Prostate gland (tissue), 2 donors: ENCODE results near the gene ITPKB. TPM values are rescaled to one million over a fixed set of nuclear protein-coding genes. Genes with fewer than 3 reads are reported as not detected.

Experiments
- DNase-seq: peaks from one replicate; pipeline ENCODE4 v3.0.0-alpha.2; 2019; ENCODE audit warnings: low spot score
- H3K27ac ChIP-seq, 2 donors: fragments of 200-600 bp; sonication (generic); 2 replicates each; pipeline ENCODE4 v1.5.1; 2017 to 2019
- H3K27me3 ChIP-seq: fragments of 200-600 bp; sonication (generic); replicated peaks from 2 replicates; pipeline ENCODE4 v1.5.1; 2019; ENCODE audit not compliant: insufficient read depth
- H3K36me3 ChIP-seq, 2 donors: fragments of 200-600 bp; sonication (generic); 1 replicate in 1 of 2; 2 replicates in 1 of 2; pipeline versions ENCODE4 v1.5.1 to v1.8.1; 2017 to 2019
- H3K4me1 ChIP-seq: fragments of 200-600 bp; sonication (generic); replicated peaks from 2 replicates; pipeline ENCODE4 v1.5.1; 2019
- H3K4me3 ChIP-seq, 2 donors: fragments of 200-600 bp; sonication (generic); 2 replicates each; pipeline ENCODE4 v1.5.1; 2017 to 2019
- H3K9me3 ChIP-seq: fragments of 200-600 bp; sonication (generic); 2 replicates; pipeline ENCODE4 v1.5.1; 2017
- CTCF ChIP-seq, 4 experiments: fragments of 200-600 bp in 2 of 4; fragments of 450-650 bp in 2 of 4; sonication (generic) in 2 of 4; IDR thresholded peaks; 1 replicate in 3 of 4; 2 replicates in 1 of 4; pipeline ENCODE4 v1.5.1; 2016 to 2019; ENCODE audit warnings: antibody characterized with exemption in 4 of 4, mild to moderate bottlenecking in 2 of 4, moderate library complexity in 2 of 4
- POLR2A ChIP-seq: fragments of 450-650 bp; IDR thresholded peaks from one replicate; pipeline ENCODE4 v1.6.1; 2016; ENCODE audit warnings: antibody characterized with exemption, mild to moderate bottlenecking
- POLR2AphosphoS5 ChIP-seq: sonication (generic); formaldehyde crosslinking; IDR thresholded peaks from one replicate; pipeline ENCODE4 v1.6.1; 2017; ENCODE audit warnings: antibody characterized with exemption
- WGBS: methylation state at CpG from one replicate; pipeline ENCODE4 v1.1.5; 2018; 5-methylcytosine and 5-hydroxymethylcytosine counted together
- intact Hi-C: fragments of 100-400 bp; cut with DNase I; formaldehyde crosslinking; loops from one replicate; pipeline ENCODE4 v1.14.2; 2022
- total RNA-seq, 2 donors: library from RNA; depleted of rRNA; stranded (reverse); fragments of >200 nt; gene quantifications; one replicate each; pipeline ENCODE4 v1.1.0, GENCODE V29; 2016

Gene ITPKB
- total RNA-seq, 2 donors from 2014 or later: 47.5 to 49.2 TPM

- H3K36me3 ChIP-seq: no peaks in the 10 kb centered on the region
- peaks cover 33% of the 10 kb centered on the region for H3K4me1 ChIP-seq
- WGBS: 54% methylated on average over 4 of the region's 4 CpGs
- TF ChIP-seq POLR2AphosphoS5 (no peak), CTCF (IDR thresholded peaks at IDR 0.05) (no peak), POLR2A (no peak)
- H3K9me3 ChIP-seq: no peaks in the 10 kb centered on the region
- peak overlapping the region in 1 of 2 donors; percentile 19 for H3K4me3 ChIP-seq
- no peak for DNase-seq
- intact Hi-C loops: no loop called here
- peak overlapping the region; percentile 48 to 95 for H3K27ac ChIP-seq
- H3K27me3 ChIP-seq: no peaks in the 10 kb centered on the region
Observed at GRCh38 chr1:226733304-226733703, 5.8 kb downstream of the ITPKB start.

GRCh38 chr1:226732856-226733291 lies 6.2 kb downstream of the ITPKB start:
- DNase-seq: no peak
- TF ChIP-seq POLR2A (no peak), POLR2AphosphoS5 (no peak), CTCF (IDR thresholded peaks at IDR 0.05) (no peak)
- Histone ChIP-seq H3K4me3 (peak overlapping the region in 1 of 2 donors; percentile 7), H3K9me3 (no peaks in the 10 kb centered on the region), H3K27ac (peak overlapping the region; percentile 48 to 95), H3K27me3 (no peaks in the 10 kb centered on the region), H3K4me1 (peaks cover 33% of the 10 kb centered on the region), H3K36me3 (no peaks in the 10 kb centered on the region)
- WGBS: 74% methylated on average over 4 of the region's 4 CpGs
- intact Hi-C loops: no loop called here

GRCh38 chr1:226731257-226731893 lies 7.7 kb downstream of the ITPKB start:
- DNase-seq: no peak
- Histone ChIP-seq H3K36me3 (no peaks in the 10 kb centered on the region), H3K27me3 (no peaks in the 10 kb centered on the region), H3K9me3 (no peaks in the 10 kb centered on the region), H3K27ac (peak overlapping the region; percentile 11 to 27), H3K4me1 (peaks cover 28% of the 10 kb centered on the region), H3K4me3 (no peak overlapping the region)
- no peak for TF ChIP-seq POLR2A
- no peak for TF ChIP-seq POLR2AphosphoS5
- no peak for TF ChIP-seq CTCF (IDR thresholded peaks at IDR 0.05)
- 62% methylated on average over 3 of the region's 3 CpGs for WGBS
- intact Hi-C loops: no loop called here

- WGBS: 76% methylated on average over 3 of the region's 3 CpGs
- H3K27ac ChIP-seq: peak overlapping the region in 1 of 2 donors; percentile 27
- no peaks in the 10 kb centered on the region for H3K36me3 ChIP-seq
- peaks cover 27% of the 10 kb centered on the region for H3K4me1 ChIP-seq
- no peaks in the 10 kb centered on the region for H3K27me3 ChIP-seq
- DNase-seq: no peak
- no peak overlapping the region for H3K4me3 ChIP-seq
- intact Hi-C loops: no loop called here
- no peaks in the 10 kb centered on the region for H3K9me3 ChIP-seq
- TF ChIP-seq POLR2A (no peak), POLR2AphosphoS5 (no peak)
Observed at GRCh38 chr1:226730836-226731235, 8.2 kb downstream of the ITPKB start.

- intact Hi-C loops: no loop called here
- Histone ChIP-seq H3K9me3 (no peaks in the 10 kb centered on the region), H3K27me3 (no peaks in the 10 kb centered on the region), H3K27ac (peak overlapping the region in 1 of 2 donors; percentile 27), H3K36me3 (no peaks in the 10 kb centered on the region), H3K4me1 (peaks cover 30% of the 10 kb centered on the region), H3K4me3 (no peak overlapping the region)
- no peak for TF ChIP-seq POLR2A
- no peak for TF ChIP-seq CTCF (IDR thresholded peaks at IDR 0.05)
- no peak for DNase-seq
- 95% methylated on average over 1 of the region's 1 CpG for WGBS
Observed at GRCh38 chr1:226730071-226730470, 9.0 kb downstream of the ITPKB start.
